NCI-H2196 treated with DMSO at 0.1 percent for 48 hours (cell line): ENCODE data around the gene KIRREL3.

Experiments used
- DNase-seq: peaks from one replicate; lab custom pipeline; 2025; ENCODE audit not compliant: unreplicated experiment; lab: John Stamatoyannopoulos, UW

KIRREL3 gene

GRCh38 chr11:126545057-126545555 lies 455.5 kb downstream of the KIRREL3 start:
- no peak for DNase-seq

DNA sequence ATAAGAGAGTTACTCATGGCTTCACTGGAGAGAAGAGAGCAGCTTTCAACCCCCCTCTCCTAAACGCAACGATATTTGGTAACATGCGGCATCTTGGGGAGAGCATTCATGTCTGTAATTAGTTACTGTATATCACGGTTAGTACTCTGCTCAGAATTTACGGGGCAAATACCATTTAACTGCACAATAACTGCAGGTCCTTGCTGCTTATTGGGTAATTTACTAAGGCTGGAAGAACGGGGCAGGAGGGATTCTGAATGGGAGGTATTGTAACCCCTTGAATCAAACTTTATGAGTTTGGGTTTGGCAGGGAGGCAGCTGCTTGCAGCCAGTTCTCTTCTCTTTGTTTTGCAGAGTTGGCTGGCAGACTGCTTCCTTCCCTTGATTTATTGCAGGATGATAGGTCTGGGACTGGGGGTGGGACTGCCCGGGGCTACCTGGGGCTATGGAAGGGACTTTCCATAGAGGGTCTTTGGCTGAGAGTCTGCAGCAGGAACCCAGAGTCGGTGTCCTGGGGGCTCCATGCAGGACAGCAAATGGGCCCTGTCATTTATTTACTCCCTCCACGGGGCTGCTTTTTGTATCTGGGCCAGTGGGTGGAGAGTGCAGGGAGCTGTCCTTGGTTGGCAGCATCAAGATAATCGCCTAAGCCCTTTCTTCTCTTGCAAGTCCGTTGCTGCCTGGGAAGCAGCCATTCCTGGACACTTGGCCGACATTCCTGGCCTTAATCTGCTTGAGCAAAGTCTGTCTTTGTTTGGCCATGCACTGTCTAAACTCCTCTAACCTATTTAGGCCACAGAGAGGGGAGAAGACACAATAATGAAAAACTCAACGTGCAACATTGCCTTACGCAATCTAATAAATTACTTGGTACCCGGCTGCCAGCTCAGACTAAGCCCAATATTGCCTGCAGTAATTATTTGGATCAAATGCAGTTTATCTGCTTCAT lies 456.2 kb downstream of the KIRREL3 start:
- DNase-seq: peak; percentile 53

- DNase-seq: no peak
Measured at GRCh38 chr11:126543691-126544090, 456.9 kb downstream of the KIRREL3 start.

- no peak for DNase-seq
Measured at GRCh38 chr11:126542334-126543015, 458.1 kb downstream of the KIRREL3 start.

- peak; percentile 60 for DNase-seq
Measured at GRCh38 chr11:126538071-126538470, 462.5 kb downstream of the KIRREL3 start.

DNA sequence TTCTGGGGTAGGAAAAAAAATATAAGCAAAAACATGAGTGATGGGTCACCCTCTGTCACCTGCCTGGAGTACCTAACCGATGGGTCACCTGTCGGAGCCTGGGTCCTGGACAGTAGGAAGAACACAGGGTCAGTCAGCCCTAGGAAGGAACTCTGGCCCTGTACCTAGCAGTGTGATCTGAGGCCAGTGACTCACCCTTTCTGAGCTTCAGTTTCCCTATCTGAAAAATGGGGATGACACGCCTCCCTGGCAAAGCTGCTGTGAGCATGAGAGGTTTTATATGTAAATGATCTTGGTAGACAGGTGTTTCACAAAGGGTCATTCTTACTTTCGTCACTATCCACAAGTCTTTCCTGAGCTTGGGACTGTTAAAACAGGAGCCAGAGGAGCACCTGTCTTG lies 463.1 kb downstream of the KIRREL3 start:
- DNase-seq: no peak

- no peak for DNase-seq
Measured at GRCh38 chr11:126534141-126534805, 466.3 kb downstream of the KIRREL3 start.

DNA sequence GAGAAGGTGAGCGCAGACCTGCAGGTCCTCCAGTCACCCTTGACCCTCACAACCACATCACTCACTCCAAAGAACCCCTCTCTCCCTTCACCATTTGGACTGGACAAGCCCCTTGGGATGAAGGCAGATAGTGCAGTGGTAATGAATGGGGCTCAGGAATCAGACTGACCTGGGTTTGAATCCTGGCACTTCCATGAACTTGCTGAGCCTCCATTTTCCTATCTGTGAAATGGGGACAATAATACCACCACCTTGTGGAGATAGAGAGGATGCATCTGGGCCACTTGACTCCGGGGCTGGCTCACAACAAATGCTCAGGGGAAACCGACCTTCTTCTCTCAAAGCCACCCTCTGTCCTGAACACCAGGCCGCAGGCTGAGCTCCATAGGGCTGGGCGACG lies 467.0 kb downstream of the KIRREL3 start:
- no peak for DNase-seq

GRCh38 chr11:126530416-126530815 lies 470.2 kb downstream of the KIRREL3 start:
- DNase-seq: no peak

GRCh38 chr11:126529037-126529436 lies 471.5 kb downstream of the KIRREL3 start:
- no peak for DNase-seq

DNA sequence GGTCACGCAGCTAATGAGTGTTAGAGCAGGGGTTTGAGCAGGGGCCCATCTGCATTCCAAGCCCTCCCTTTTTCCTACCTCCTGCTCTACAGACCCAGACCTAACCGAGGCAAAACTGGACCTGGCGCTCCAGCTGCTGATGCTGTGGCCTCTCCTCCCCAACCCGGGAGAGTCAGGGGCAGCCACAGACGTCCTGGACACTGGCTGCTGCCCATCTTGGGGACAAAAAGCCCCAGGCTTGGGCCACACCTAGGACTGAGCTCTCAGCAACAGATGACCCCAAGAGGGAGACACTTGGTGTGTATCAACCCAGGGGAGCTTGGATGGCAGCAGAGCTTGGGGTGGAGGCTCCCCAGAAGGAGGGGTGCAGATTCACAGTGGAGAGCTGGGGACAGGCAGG lies 472.5 kb downstream of the KIRREL3 start:
- DNase-seq: no peak

DNA sequence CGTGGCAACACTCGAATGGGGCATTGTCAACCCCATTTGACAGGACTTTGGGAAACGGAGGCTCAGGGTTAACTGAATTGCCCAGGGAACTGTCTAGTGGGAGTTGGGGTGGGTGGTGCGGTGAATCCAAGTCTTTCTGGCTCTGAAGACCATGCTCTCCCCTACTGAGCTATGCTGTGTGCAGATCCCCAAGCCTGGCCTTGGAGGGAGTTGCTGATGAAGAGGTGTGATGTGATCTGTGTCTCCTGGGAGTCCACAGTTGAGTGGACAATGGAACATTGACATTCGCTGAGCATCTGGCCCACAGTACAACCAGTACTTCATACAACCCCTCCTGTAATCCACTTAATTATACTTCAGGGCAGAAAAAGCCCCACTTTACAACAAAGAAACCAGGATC lies 472.9 kb downstream of the KIRREL3 start:
- DNase-seq: no peak

GRCh38 chr11:126526471-126526870 lies 474.1 kb downstream of the KIRREL3 start:
- DNase-seq: no peak

DNA sequence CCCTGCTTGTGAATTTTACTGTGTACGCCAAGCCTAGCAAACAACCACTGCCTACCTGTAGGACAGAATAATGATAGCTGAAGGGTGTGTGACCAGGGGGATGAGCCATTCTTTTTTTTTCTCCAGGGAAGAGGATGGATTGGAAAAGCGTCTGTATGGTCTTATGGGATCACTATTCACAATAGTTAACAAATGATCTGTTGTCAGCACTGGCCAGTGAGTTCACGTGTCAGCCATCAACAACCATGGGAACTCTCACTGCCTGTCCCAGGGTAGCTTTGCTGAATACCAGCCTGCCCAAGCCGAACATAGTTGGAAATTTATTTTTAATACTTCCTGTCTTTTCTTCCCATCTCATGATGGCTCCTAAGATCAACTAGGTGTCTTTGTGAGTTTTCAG lies 474.9 kb downstream of the KIRREL3 start:
- no peak for DNase-seq

- no peak for DNase-seq
Measured at GRCh38 chr11:126525216-126525615, 475.4 kb downstream of the KIRREL3 start.

GRCh38 chr11:126523441-126524205 lies 476.9 kb downstream of the KIRREL3 start:
- no peak for DNase-seq

DNA sequence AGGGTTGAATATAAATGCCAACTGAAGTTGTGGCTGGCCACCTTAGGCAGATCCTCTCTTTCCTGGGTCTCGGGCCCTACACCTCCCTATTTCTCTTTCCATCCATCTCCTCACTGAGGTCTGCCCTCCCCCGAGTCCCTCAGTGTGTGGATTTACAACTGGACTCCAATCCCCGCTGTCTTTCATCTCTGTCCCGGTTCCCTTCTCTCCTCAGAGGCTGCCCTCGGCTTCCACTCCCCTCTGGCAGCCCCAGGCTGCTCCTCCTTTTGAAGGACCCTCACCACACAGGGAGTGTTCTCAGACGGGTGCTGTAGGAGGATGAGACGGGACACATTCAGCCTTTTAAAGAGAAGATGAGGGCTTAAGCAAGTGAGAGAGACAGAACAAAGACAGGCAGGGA lies 478.0 kb downstream of the KIRREL3 start:
- no peak for DNase-seq

DNA sequence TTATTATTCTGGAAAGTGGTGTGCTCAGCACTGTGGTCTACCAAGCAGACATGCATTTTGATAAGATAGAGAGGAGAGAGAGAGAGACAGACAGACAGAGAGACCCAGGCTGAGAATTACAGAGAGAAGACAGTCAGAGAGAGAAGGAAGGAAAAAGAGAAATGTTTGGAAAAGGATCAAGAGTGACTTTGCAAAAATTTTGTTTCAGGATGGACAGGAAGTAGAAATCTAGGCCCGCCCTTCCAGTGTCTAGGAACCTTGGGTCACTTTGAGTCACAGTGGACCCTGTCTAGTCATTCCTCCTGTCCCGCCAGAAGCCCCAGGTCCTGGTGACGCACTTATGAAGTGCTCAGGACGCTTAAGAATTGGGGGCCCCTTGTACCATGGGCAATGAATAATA lies 478.4 kb downstream of the KIRREL3 start:
- DNase-seq: no peak

DNA sequence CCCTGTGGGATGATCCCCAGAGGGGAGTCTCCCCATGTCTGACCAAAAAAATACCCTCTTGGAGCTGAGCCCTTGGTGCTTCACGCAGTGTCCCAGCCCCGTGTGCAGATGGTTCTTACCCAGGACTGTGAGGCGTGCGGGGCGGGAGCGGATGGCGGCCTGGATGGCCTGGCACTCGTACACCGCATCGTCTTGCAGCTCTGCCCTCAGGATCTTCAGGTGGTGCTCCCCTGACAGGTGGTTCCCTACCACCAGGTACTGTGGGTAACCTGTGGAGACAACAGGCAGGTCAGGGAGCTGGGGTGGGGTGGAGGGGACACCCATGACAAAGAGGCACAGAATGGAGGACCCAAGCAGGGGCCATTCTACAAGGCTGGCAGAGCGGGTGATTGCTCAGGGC lies 479.4 kb downstream of the KIRREL3 start:
- DNase-seq: no peak

GRCh38 chr11:126519764-126520734 lies 480.5 kb downstream of the KIRREL3 start:
- no peak for DNase-seq
